Measurements from ENCODE around the gene ZNF600. TPM values are rescaled to one million over a fixed set of nuclear protein-coding genes. Genes with fewer than 3 reads are reported as not detected.
"Not testable (repeated sequence)": the region's sequence is repeated elsewhere in the genome, so short reads cannot be mapped to it uniquely, and the experiment has no call there.

Gene ZNF600
- total and polyA plus RNA-seq, 7 donors, result 1.8 to 9.4 (median 6.8) TPM

DNA sequence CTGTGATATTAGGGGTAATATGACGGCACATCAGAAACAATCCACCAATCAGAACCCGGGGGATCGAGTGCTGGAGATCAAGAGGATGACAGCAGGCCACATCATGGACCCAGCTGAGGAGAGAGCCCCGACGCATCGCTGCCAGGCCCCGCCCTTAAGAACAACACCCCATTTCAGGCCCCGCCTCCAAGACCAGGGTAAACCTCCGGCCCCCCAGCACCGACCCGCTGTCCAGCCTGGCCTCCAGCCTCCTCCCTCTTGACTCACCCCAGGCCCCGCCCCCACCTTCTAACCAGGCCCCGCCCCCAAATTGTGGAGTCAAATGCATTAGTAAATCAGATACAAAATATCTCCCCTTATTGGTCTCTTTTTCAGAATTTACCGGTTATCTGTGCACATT lies 47.0 kb downstream of the ZNF600 start:
- no peak for DNase-seq
- TF ChIP-seq POLR2AphosphoS5 (IDR thresholded peaks at IDR 0.05) (no peak), EP300 (IDR thresholded peaks at IDR 0.05) (no peak), POLR2A (IDR thresholded peaks at IDR 0.05) (no peak)
- TF ChIP-seq, protein P1, sequence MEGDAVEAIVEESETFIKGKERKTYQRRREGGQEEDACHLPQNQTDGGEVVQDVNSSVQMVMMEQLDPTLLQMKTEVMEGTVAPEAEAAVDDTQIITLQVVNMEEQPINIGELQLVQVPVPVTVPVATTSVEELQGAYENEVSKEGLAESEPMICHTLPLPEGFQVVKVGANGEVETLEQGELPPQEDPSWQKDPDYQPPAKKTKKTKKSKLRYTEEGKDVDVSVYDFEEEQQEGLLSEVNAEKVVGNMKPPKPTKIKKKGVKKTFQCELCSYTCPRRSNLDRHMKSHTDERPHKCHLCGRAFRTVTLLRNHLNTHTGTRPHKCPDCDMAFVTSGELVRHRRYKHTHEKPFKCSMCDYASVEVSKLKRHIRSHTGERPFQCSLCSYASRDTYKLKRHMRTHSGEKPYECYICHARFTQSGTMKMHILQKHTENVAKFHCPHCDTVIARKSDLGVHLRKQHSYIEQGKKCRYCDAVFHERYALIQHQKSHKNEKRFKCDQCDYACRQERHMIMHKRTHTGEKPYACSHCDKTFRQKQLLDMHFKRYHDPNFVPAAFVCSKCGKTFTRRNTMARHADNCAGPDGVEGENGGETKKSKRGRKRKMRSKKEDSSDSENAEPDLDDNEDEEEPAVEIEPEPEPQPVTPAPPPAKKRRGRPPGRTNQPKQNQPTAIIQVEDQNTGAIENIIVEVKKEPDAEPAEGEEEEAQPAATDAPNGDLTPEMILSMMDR (IDR thresholded peaks at IDR 0.05), result no peak
- Histone ChIP-seq H3K4me1 (peaks cover 0 to 13% (median 11%) of the 10 kb centered on the region in 4 donors), H3K4me3 (no peak overlapping the region), H3K27ac (no peak overlapping the region), H3K9me3 (no peaks in the 10 kb centered on the region), H3K36me3 (no peaks in the 10 kb centered on the region), H3K27me3 (peaks cover 0 to 7% (median 0%) of the 10 kb centered on the region in 3 donors)
- 86 to 93% methylated on average over 14 of the region's 14 CpGs for WGBS, 2 donors
- intact Hi-C loops (cut with DNase I), result loop anchor here (5.0 to 10.0 kb wide), 2 partner anchors 47 to 105 kb away; partner anchors contain the start of gene ZNF83

DNA sequence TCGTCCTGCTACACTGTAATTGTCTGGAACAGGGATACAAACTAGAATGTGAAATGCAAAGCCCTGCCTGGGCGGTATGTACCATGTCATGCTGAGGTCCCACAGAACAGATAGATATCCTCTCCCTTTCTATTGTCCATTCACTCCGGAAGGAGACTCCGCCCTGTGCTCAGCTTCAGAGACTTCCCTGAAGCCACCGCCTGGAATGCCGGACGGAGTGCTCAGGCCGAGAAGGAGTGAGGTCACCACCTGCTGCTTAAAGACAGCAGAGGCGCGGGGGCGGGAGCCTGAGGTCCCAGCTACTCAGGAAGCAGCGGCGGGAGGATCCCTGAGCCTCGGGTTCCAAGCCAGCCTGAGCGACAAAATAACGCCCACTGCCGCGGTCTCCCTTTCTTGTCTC lies 50.9 kb downstream of the ZNF600 start:
- Histone ChIP-seq H3K27me3 (no peaks in the 10 kb centered on the region), H3K4me3 (peak overlapping the region in 3 of 4 donors; percentile 82 to 89 (median 87)), H3K27ac (peak overlapping the region; percentile 86 to 95 (median 92)), H3K9me3 (no peaks in the 10 kb centered on the region), H3K4me1 (peaks cover 0 to 27% (median 19%) of the 10 kb centered on the region in 4 donors), H3K36me3 (no peaks in the 10 kb centered on the region)
- 65 to 75% methylated on average over 18 of the region's 18 CpGs for WGBS, 2 donors
- peak; percentile 85 for DNase-seq
- TF ChIP-seq EP300 (IDR thresholded peaks at IDR 0.05) (no peak), POLR2AphosphoS5 (IDR thresholded peaks at IDR 0.05) (no peak), POLR2A (IDR thresholded peaks at IDR 0.05) (no peak)
- TF ChIP-seq, protein P1 (IDR thresholded peaks at IDR 0.05), result no peak
- intact Hi-C loops (cut with DNase I), result loop anchor here (2.0 to 10.0 kb wide), 4 partner anchors 43 to 163 kb away; partner anchors contain the start of genes ZNF600 and ZNF83

GRCh38 chr19:52734893-52735661 lies 51.5 kb downstream of the ZNF600 start, which contains the start of gene ZNF611:
TSS of gene ZNF611 (minus strand) at chr19:52735044. CDS start at chr19:52715894, 19,150 bp downstream.
- peak within 1 kb of the TSS; percentile 61 to 89 (median 84) for H3K4me3 ChIP-seq
- intact Hi-C loops (cut with DNase I), result loop anchor here (2.0 to 10.0 kb wide), 4 partner anchors 43 to 164 kb away; partner anchors contain the start of genes ZNF600 and ZNF83
- WGBS, 2 donors, result 5 to 10% methylated on average over 38 of the region's 38 CpGs
- H3K36me3 ChIP-seq, result no peaks in the 10 kb centered on the region
- H3K27me3 ChIP-seq, result no peaks in the 10 kb centered on the region
- H3K27ac ChIP-seq, result peak within 1 kb of the TSS; percentile 86 to 95 (median 92)
- peaks cover 0 to 27% (median 19%) of the 10 kb centered on the region in 4 donors for H3K4me1 ChIP-seq
- TF ChIP-seq POLR2A (IDR thresholded peaks at IDR 0.05) (peak; percentile 75 to 91), EP300 (IDR thresholded peaks at IDR 0.05) (peak in 1 of 4 donors; percentile 13), POLR2AphosphoS5 (IDR thresholded peaks at IDR 0.05) (peak; percentile 86 to 94 (median 93))
- TF ChIP-seq, protein P1 (IDR thresholded peaks at IDR 0.05), result peak; percentile 50 to 75 (median 63)
- no peaks in the 10 kb centered on the region for H3K9me3 ChIP-seq
- peak; percentile 99 for DNase-seq

DNA sequence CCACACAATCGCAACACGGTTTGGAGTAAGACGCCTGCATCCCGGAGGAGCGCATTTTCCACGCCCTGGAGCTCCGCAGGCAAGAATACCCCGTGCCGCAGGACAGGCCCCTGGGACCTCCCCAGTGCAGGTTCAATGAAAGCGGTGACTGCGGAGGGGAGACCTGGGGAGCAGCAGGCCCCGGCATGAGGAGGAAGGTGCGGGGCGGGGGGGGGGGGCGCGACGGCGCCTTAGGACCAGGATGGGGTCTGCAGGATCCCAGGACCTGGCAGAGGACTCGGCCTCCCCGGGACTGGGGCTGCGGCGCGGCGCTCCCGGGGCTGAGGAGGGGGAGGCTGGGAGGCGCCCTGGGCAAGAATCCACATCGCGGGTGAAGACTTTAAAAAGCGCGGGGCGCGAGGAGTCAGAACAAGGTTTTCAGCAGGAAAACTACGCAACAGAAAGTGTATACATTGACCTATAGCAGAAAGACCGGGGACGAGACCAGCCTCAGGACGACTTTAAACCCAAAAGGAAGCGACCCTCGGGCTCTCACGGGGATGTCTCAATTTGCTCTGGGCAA lies 52.2 kb downstream of the ZNF600 start:
- TF ChIP-seq POLR2A (IDR thresholded peaks at IDR 0.05) (no peak), EP300 (IDR thresholded peaks at IDR 0.05) (no peak), POLR2AphosphoS5 (IDR thresholded peaks at IDR 0.05) (no peak)
- TF ChIP-seq, protein P1 (IDR thresholded peaks at IDR 0.05), result no peak
- DNase-seq, result peak; percentile 70

GRCh38 chr19:52726051-52726450 lies 60.5 kb downstream of the ZNF600 start:
- H3K4me3 ChIP-seq; H3K27me3 ChIP-seq; intact Hi-C loops (cut with DNase I); H3K9me3 ChIP-seq; DNase-seq; H3K4me1 ChIP-seq; H3K27ac ChIP-seq: not testable (repeated sequence)
- 98% methylated on average over 16 of the region's 16 CpGs for WGBS, 2 donors
- peaks cover 13 to 48% (median 18%) of the 10 kb centered on the region in 4 donors for H3K36me3 ChIP-seq

More for the DNA sequence above, 52.2 kb downstream of the ZNF600 start:
- H3K36me3 ChIP-seq, result no peaks in the 10 kb centered on the region
- H3K9me3 ChIP-seq, result no peaks in the 10 kb centered on the region
- H3K4me3 ChIP-seq, result peak overlapping the region; percentile 61 to 89 (median 84)
- 0 to 1% methylated on average over 39 of the region's 39 CpGs for WGBS, 2 donors
- H3K27ac ChIP-seq, result peak overlapping the region; percentile 86 to 95 (median 92)
- H3K27me3 ChIP-seq, result no peaks in the 10 kb centered on the region
- H3K4me1 ChIP-seq, result peaks cover 0 to 27% (median 19%) of the 10 kb centered on the region in 4 donors
- intact Hi-C loops (cut with DNase I), result loop anchor here (2.0 to 10.0 kb wide), 3 partner anchors 52 to 164 kb away; partner anchors contain the start of genes ZNF600 and ZNF83
